ENCODE data around the gene TSPAN17.

- TF ChIP-seq, protein P1, sequence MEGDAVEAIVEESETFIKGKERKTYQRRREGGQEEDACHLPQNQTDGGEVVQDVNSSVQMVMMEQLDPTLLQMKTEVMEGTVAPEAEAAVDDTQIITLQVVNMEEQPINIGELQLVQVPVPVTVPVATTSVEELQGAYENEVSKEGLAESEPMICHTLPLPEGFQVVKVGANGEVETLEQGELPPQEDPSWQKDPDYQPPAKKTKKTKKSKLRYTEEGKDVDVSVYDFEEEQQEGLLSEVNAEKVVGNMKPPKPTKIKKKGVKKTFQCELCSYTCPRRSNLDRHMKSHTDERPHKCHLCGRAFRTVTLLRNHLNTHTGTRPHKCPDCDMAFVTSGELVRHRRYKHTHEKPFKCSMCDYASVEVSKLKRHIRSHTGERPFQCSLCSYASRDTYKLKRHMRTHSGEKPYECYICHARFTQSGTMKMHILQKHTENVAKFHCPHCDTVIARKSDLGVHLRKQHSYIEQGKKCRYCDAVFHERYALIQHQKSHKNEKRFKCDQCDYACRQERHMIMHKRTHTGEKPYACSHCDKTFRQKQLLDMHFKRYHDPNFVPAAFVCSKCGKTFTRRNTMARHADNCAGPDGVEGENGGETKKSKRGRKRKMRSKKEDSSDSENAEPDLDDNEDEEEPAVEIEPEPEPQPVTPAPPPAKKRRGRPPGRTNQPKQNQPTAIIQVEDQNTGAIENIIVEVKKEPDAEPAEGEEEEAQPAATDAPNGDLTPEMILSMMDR (IDR thresholded peaks at IDR 0.05) = no peak
- TF ChIP-seq ZFX (IDR thresholded peaks at IDR 0.05; ENCODE audit: borderline replicate concordance) = no peak
These were observed 29.1 kb downstream of the TSPAN17 start for GRCh38 chr5:176676361-176676824.
